Measurements from ENCODE around the gene OOEP.

The OOEP gene

GRCh38 chr6:73348550-73349204 lies 21.0 kb downstream of the OOEP start:
- no peaks in the 10 kb centered on the region for H3K4me1 ChIP-seq (ENCODE audit: insufficient read depth, low read length, poor library complexity, severe bottlenecking)
- H3K79me2 ChIP-seq (ENCODE audit: insufficient read depth, low read length) = no peaks in the 10 kb centered on the region
- no peaks in the 10 kb centered on the region for H3K9me3 ChIP-seq (ENCODE audit: insufficient read depth, low read depth, low read length)
- no peaks in the 10 kb centered on the region for H3K9me2 ChIP-seq (replicated peaks; ENCODE audit: low read depth, low read length)
- TF ChIP-seq, protein P1, sequence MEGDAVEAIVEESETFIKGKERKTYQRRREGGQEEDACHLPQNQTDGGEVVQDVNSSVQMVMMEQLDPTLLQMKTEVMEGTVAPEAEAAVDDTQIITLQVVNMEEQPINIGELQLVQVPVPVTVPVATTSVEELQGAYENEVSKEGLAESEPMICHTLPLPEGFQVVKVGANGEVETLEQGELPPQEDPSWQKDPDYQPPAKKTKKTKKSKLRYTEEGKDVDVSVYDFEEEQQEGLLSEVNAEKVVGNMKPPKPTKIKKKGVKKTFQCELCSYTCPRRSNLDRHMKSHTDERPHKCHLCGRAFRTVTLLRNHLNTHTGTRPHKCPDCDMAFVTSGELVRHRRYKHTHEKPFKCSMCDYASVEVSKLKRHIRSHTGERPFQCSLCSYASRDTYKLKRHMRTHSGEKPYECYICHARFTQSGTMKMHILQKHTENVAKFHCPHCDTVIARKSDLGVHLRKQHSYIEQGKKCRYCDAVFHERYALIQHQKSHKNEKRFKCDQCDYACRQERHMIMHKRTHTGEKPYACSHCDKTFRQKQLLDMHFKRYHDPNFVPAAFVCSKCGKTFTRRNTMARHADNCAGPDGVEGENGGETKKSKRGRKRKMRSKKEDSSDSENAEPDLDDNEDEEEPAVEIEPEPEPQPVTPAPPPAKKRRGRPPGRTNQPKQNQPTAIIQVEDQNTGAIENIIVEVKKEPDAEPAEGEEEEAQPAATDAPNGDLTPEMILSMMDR (conservative IDR thresholded peaks at IDR 0.05; ENCODE audit: low read length) = no peak
- TF ChIP-seq EZH2phosphoT487 (IDR thresholded peaks at IDR 0.05; ENCODE audit: borderline replicate concordance) = no peak
- H3K4me3 ChIP-seq (ENCODE audit: low read length, poor library complexity, severe bottlenecking) = no peak overlapping the region
- H3F3A ChIP-seq (ENCODE audit: low read depth) = no peaks in the 10 kb centered on the region
- no peaks in the 10 kb centered on the region for H3K36me3 ChIP-seq (ENCODE audit: insufficient read depth, low read length)
- H3K4me2 ChIP-seq (ENCODE audit: low read depth, low read length, poor library complexity, severe bottlenecking) = no peak overlapping the region
- no peak overlapping the region for H3K9ac ChIP-seq (ENCODE audit: low read depth, low read length, poor library complexity, severe bottlenecking)
- no peaks in the 10 kb centered on the region for H3K27me3 ChIP-seq (ENCODE audit: insufficient read depth, low read length, poor library complexity, severe bottlenecking)
- H2AFZ ChIP-seq (ENCODE audit: low read length) = no peak overlapping the region
- no peaks in the 10 kb centered on the region for H4K20me1 ChIP-seq (ENCODE audit: insufficient read depth, low read length, poor library complexity, severe bottlenecking)

- no peak overlapping the region for H3K4me3 ChIP-seq (ENCODE audit: low read length, poor library complexity, severe bottlenecking)
- H2AFZ ChIP-seq (ENCODE audit: low read length) = no peak overlapping the region
- TF ChIP-seq EZH2phosphoT487 (IDR thresholded peaks at IDR 0.05; ENCODE audit: borderline replicate concordance) = no peak
- TF ChIP-seq, protein P1 (conservative IDR thresholded peaks at IDR 0.05; ENCODE audit: low read length) = no peak
- H3K79me2 ChIP-seq (ENCODE audit: insufficient read depth, low read length) = no peaks in the 10 kb centered on the region
- no peaks in the 10 kb centered on the region for H3K27me3 ChIP-seq (ENCODE audit: insufficient read depth, low read length, poor library complexity, severe bottlenecking)
- H4K20me1 ChIP-seq (ENCODE audit: insufficient read depth, low read length, poor library complexity, severe bottlenecking) = no peaks in the 10 kb centered on the region
- H3K9me3 ChIP-seq (ENCODE audit: insufficient read depth, low read depth, low read length) = no peaks in the 10 kb centered on the region
- no peak overlapping the region for H3K9ac ChIP-seq (ENCODE audit: low read depth, low read length, poor library complexity, severe bottlenecking)
- H3K36me3 ChIP-seq (ENCODE audit: insufficient read depth, low read length) = no peaks in the 10 kb centered on the region
- no peaks in the 10 kb centered on the region for H3K4me1 ChIP-seq (ENCODE audit: insufficient read depth, low read length, poor library complexity, severe bottlenecking)
- no peak overlapping the region for H3K4me2 ChIP-seq (ENCODE audit: low read depth, low read length, poor library complexity, severe bottlenecking)
- H3K9me2 ChIP-seq (replicated peaks; ENCODE audit: low read depth, low read length) = no peaks in the 10 kb centered on the region
- H3F3A ChIP-seq (ENCODE audit: low read depth) = no peaks in the 10 kb centered on the region
These were observed 26.5 kb downstream of the OOEP start for GRCh38 chr6:73343164-73343563.

- Histone ChIP-seq H3K9ac (ENCODE audit: low read depth, low read length, poor library complexity, severe bottlenecking) (no peak overlapping the region), H3K9me2 (replicated peaks; ENCODE audit: low read depth, low read length) (no peaks in the 10 kb centered on the region), H3K36me3 (ENCODE audit: insufficient read depth, low read length) (no peaks in the 10 kb centered on the region), H3K9me3 (ENCODE audit: insufficient read depth, low read depth, low read length) (no peaks in the 10 kb centered on the region), H3F3A (ENCODE audit: low read depth) (no peaks in the 10 kb centered on the region), H3K4me2 (ENCODE audit: low read depth, low read length, poor library complexity, severe bottlenecking) (no peak overlapping the region), H3K27me3 (ENCODE audit: insufficient read depth, low read length, poor library complexity, severe bottlenecking) (no peaks in the 10 kb centered on the region), H3K4me3 (ENCODE audit: low read length, poor library complexity, severe bottlenecking) (no peak overlapping the region), H4K20me1 (ENCODE audit: insufficient read depth, low read length, poor library complexity, severe bottlenecking) (no peaks in the 10 kb centered on the region), H2AFZ (ENCODE audit: low read length) (no peak overlapping the region), H3K4me1 (ENCODE audit: insufficient read depth, low read length, poor library complexity, severe bottlenecking) (no peaks in the 10 kb centered on the region), H3K79me2 (ENCODE audit: insufficient read depth, low read length) (no peaks in the 10 kb centered on the region)
- TF ChIP-seq EZH2phosphoT487 (IDR thresholded peaks at IDR 0.05; ENCODE audit: borderline replicate concordance) = no peak
- TF ChIP-seq, protein P1 (conservative IDR thresholded peaks at IDR 0.05; ENCODE audit: low read length) = no peak
These were observed 27.5 kb downstream of the OOEP start for GRCh38 chr6:73342174-73342573.

Data from Loucy (cell line).